Common myeloid progenitor, CD34-positive (primary cell): ENCODE measurements around the gene NOL4L.

Experiments
- CTCF ChIA-PET: fragments of 350-600 bp; sonication (Branson Sonifier 250); formaldehyde crosslinking; loops from one replicate; lab custom pipeline; 2021; ENCODE audit warnings: antibody characterized with exemption; lab: Charles Lee
- POLR2A ChIA-PET: fragments of 350-600 bp; sonication (Branson Sonifier 250); formaldehyde crosslinking; loops from one replicate; lab custom pipeline; 2021; ENCODE audit warnings: antibody characterized with exemption; lab: Charles Lee
- DNase-seq, 3 donors: peaks; one replicate each; pipeline versions ENCODE4 v3.0.0 to v3.0.0-alpha.2; 2013
- H3K27ac ChIP-seq, 2 experiments: 1 replicate in 1 of 2; 2 replicates in 1 of 2; pipeline ENCODE4 v1.7.0; 2013; ENCODE audit warnings: inconsistent platforms in 2 of 2, low read length in 2 of 2, mild to moderate bottlenecking in 2 of 2, low read depth in 1 of 2, moderate library complexity in 1 of 2; ENCODE audit not compliant: severe bottlenecking in 2 of 2, insufficient read depth in 1 of 2, poor library complexity in 1 of 2
- H3K27me3 ChIP-seq, 5 experiments: replicated peaks in 2 of 5; 1 replicate in 3 of 5; 2 replicates in 2 of 5; pipeline versions ENCODE4 v1.6.1 to v1.7.0; 2013; ENCODE audit warnings: low read length in 4 of 5, mild to moderate bottlenecking in 2 of 5, moderate library complexity in 2 of 5, inconsistent platforms in 1 of 5; ENCODE audit not compliant: insufficient read depth in 5 of 5, control insufficient read depth in 4 of 5
- H3K36me3 ChIP-seq, 4 experiments: 1 replicate in 2 of 4; 2 replicates in 2 of 4; pipeline versions ENCODE4 v1.6.1 to v1.7.0; 2013; ENCODE audit warnings: low read length in 3 of 4, control low read depth in 1 of 4, mild to moderate bottlenecking in 1 of 4; ENCODE audit not compliant: control insufficient read depth in 4 of 4, insufficient read depth in 4 of 4
- H3K4me1 ChIP-seq, 4 experiments: 1 replicate in 3 of 4; 2 replicates in 1 of 4; pipeline versions ENCODE4 v1.6.1 to v1.7.1; 2013; ENCODE audit warnings: low read length in 3 of 4, mild to moderate bottlenecking in 3 of 4, control low read depth in 1 of 4, inconsistent platforms in 1 of 4, moderate library complexity in 1 of 4; ENCODE audit not compliant: control insufficient read depth in 4 of 4, insufficient read depth in 4 of 4; ENCODE audit errors: control extremely low read depth in 1 of 4
- H3K4me3 ChIP-seq, 7 experiments: 1 replicate in 4 of 7; 2 replicates in 3 of 7; pipeline versions ENCODE4 v1.5.1 to v1.7.0; 2013; ENCODE audit warnings: mild to moderate bottlenecking in 7 of 7, low read length in 6 of 7, moderate library complexity in 6 of 7, inconsistent platforms in 2 of 7, low read depth in 2 of 7, control low read depth in 1 of 7; ENCODE audit not compliant: insufficient read depth in 4 of 7, control insufficient read depth in 1 of 7; ENCODE audit errors: extremely low read depth in 1 of 7
- H3K9me3 ChIP-seq, 5 experiments: 1 replicate in 4 of 5; 2 replicates in 1 of 5; pipeline versions ENCODE4 v1.6.1 to v1.7.1; 2013; ENCODE audit warnings: low read length in 4 of 5, mild to moderate bottlenecking in 2 of 5, inconsistent platforms in 1 of 5, low read depth in 1 of 5, moderate library complexity in 1 of 5; ENCODE audit not compliant: control insufficient read depth in 4 of 5, insufficient read depth in 2 of 5; ENCODE audit errors: control extremely low read depth in 1 of 5
- WGBS: methylation state at CpG from one replicate; pipeline ENCODE4 v1.1.5; 2013; ENCODE audit not compliant: insufficient coverage; 5-methylcytosine and 5-hydroxymethylcytosine counted together

NOL4L gene

GRCh38 chr20:32605167-32605656 lies 20.1 kb upstream of the NOL4L start:
- no peak overlapping the region for H3K27ac ChIP-seq
- peaks cover 0 to 2% (median 0%) of the 10 kb centered on the region in 5 experiments for H3K27me3 ChIP-seq
- WGBS = 77% methylated on average over 9 of the region's 12 CpGs
- no peaks in the 10 kb centered on the region for H3K36me3 ChIP-seq
- H3K9me3 ChIP-seq = no peaks in the 10 kb centered on the region
- DNase-seq = no peak
- CTCF ChIA-PET = interaction anchor here (1.0 kb wide), 1 partner anchor 24 kb away, joined by 4 read pairs; no protein-coding TSS in a partner anchor
- POLR2A ChIA-PET = no interaction called here
- H3K4me1 ChIP-seq = peaks cover 0 to 13% (median 0%) of the 10 kb centered on the region in 4 experiments
- H3K4me3 ChIP-seq = no peak overlapping the region

- ChIA-PET POLR2A (no interaction called here), CTCF (interaction anchor here (1.0 to 1.8 kb wide), 2 partner anchors 24 to 50 kb away, joined by 3 to 6 read pairs; no protein-coding TSS in a partner anchor)
- peaks cover 0 to 2% (median 0%) of the 10 kb centered on the region in 5 experiments for H3K27me3 ChIP-seq
- no peak overlapping the region for H3K27ac ChIP-seq
- peaks cover 0 to 13% (median 0%) of the 10 kb centered on the region in 4 experiments for H3K4me1 ChIP-seq
- H3K4me3 ChIP-seq = no peak overlapping the region
- no peaks in the 10 kb centered on the region for H3K9me3 ChIP-seq
- H3K36me3 ChIP-seq = no peaks in the 10 kb centered on the region
- no peak for DNase-seq
- 79% methylated on average over 12 of the region's 18 CpGs for WGBS
These were observed 18.1 kb upstream of the NOL4L start for GRCh38 chr20:32603046-32603726.

GRCh38 chr20:32602273-32602672 lies 17.1 kb upstream of the NOL4L start:
- ChIA-PET POLR2A (no interaction called here), CTCF (interaction anchor here (1.8 kb wide), 1 partner anchor 51 kb away, joined by 6 read pairs; no protein-coding TSS in a partner anchor)
- Histone ChIP-seq H3K4me1 (peaks cover 0 to 13% (median 0%) of the 10 kb centered on the region in 4 experiments), H3K4me3 (no peak overlapping the region), H3K27ac (no peak overlapping the region), H3K27me3 (peaks cover 0 to 2% (median 0%) of the 10 kb centered on the region in 5 experiments), H3K9me3 (no peaks in the 10 kb centered on the region), H3K36me3 (no peaks in the 10 kb centered on the region)
- 97% methylated on average over 8 of the region's 11 CpGs for WGBS
- no peak for DNase-seq

GRCh38 chr20:32600681-32601237 lies 15.6 kb upstream of the NOL4L start:
- WGBS = 100% methylated on average over 4 of the region's 7 CpGs
- CTCF ChIA-PET = no interaction called here
- H3K9me3 ChIP-seq = no peaks in the 10 kb centered on the region
- H3K27ac ChIP-seq = no peak overlapping the region
- H3K36me3 ChIP-seq = no peaks in the 10 kb centered on the region
- DNase-seq = no peak
- peaks cover 0 to 16% (median 0%) of the 10 kb centered on the region in 4 experiments for H3K4me1 ChIP-seq
- H3K27me3 ChIP-seq = no peaks in the 10 kb centered on the region
- H3K4me3 ChIP-seq = no peak overlapping the region
- POLR2A ChIA-PET = interaction anchor here (0.6 kb wide), 1 partner anchor 989 kb away, joined by 5 read pairs; no protein-coding TSS in a partner anchor

- no peaks in the 10 kb centered on the region for H3K9me3 ChIP-seq
- H3K27ac ChIP-seq = no peak overlapping the region
- H3K36me3 ChIP-seq = no peaks in the 10 kb centered on the region
- POLR2A ChIA-PET = interaction anchor here (0.7 kb wide), 1 partner anchor 292 kb away, joined by 3 read pairs; no protein-coding TSS in a partner anchor
- CTCF ChIA-PET = interaction anchor here (1.2 to 1.4 kb wide), 2 partner anchors 11 to 70 kb away, joined by 3 to 4 read pairs; no protein-coding TSS in a partner anchor
- H3K4me3 ChIP-seq = no peak overlapping the region
- H3K27me3 ChIP-seq = no peaks in the 10 kb centered on the region
- DNase-seq = no peak
- WGBS = 97% methylated on average over 5 of the region's 6 CpGs
- peaks cover 0 to 7% (median 0%) of the 10 kb centered on the region in 4 experiments for H3K4me1 ChIP-seq
These were observed 14.7 kb upstream of the NOL4L start for GRCh38 chr20:32599783-32600340.

GRCh38 chr20:32598606-32599005 lies 13.5 kb upstream of the NOL4L start:
- no peaks in the 10 kb centered on the region for H3K9me3 ChIP-seq
- no peaks in the 10 kb centered on the region for H3K27me3 ChIP-seq
- WGBS = 100% methylated on average over 2 of the region's 7 CpGs
- no peak for DNase-seq
- ChIA-PET POLR2A (no interaction called here), CTCF (interaction anchor here (0.5 to 1.5 kb wide), 4 partner anchors 13 to 54 kb away, joined by 3 to 4 read pairs (median 4); no protein-coding TSS in a partner anchor)
- no peak overlapping the region for H3K4me3 ChIP-seq
- no peaks in the 10 kb centered on the region for H3K36me3 ChIP-seq
- peaks cover 0 to 7% (median 0%) of the 10 kb centered on the region in 4 experiments for H3K4me1 ChIP-seq
- no peak overlapping the region for H3K27ac ChIP-seq
